Lower leg skin (tissue), 4 donors: Measurements from ENCODE around the gene RPGR. TPM values are rescaled to one million over a fixed set of nuclear protein-coding genes. Genes with fewer than 3 reads are reported as not detected.

Experiments used
- DNase-seq, 2 donors: peaks; one replicate each; pipeline ENCODE4 v3.0.0-alpha.2; 2019; ENCODE audit warnings: low spot score in 2 of 2
- H3K4me3 ChIP-seq: fragments of 200-600 bp; sonication (generic); 2 replicates; pipeline ENCODE4 v1.5.1; 2017; ENCODE audit warnings: mild to moderate bottlenecking, low read depth; ENCODE audit not compliant: poor library complexity, severe bottlenecking
- POLR2A ChIP-seq, 2 donors: fragments of 450-650 bp; IDR thresholded peaks; one replicate each; pipeline ENCODE4 v1.6.1; 2016 to 2017; ENCODE audit warnings: antibody characterized with exemption in 2 of 2, mild to moderate bottlenecking in 1 of 2, moderate library complexity in 1 of 2
- WGBS, 2 donors: methylation state at CpG; one replicate each; pipeline ENCODE4 v1.1.5; 2018; 5-methylcytosine and 5-hydroxymethylcytosine counted together
- intact Hi-C: fragments of 100-400 bp; cut with DNase I; formaldehyde crosslinking; loops from one replicate; pipeline ENCODE4 v1.15.0; 2023; ENCODE audit warnings: low total_unique reads
- total RNA-seq, 4 donors: library from RNA; depleted of rRNA; stranded (reverse); fragments of >200 nt; gene quantifications; one replicate each; pipeline ENCODE4 v1.1.0, GENCODE V29; 2016
- TF ChIP-seq, protein P1 (sequence below), 3 donors: fragments of 450-650 bp; IDR thresholded peaks; one replicate each; pipeline ENCODE4 v1.5.1; 2016; ENCODE audit warnings: antibody characterized with exemption in 3 of 3, mild to moderate bottlenecking in 3 of 3, moderate library complexity in 2 of 3

RPGR gene
- total RNA-seq, 4 donors from 2014 or later = 4.1 to 33.4 (median 19.4) TPM

DNA sequence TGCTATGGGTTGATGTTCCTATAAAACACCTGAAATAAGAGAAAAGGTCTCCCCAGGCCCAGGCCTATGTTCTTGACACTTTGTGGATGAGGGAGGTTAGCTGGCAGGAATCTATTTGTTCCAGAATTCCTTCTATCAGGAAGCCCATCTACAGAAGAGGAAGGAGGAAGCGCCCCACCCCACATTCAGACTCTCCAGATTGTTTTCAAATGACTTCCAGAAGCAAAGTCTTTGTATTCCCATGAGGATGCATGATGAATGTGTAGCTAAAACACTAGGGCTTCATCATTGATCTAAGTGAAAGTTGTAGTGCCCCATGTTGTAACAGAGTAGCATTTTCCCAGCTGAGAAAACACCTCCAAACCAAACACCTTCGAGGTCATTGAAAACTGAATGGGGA is 41.5 kb upstream of the RPGR start:
- 56 to 82% methylated on average over 2 of the region's 2 CpGs for WGBS, 2 donors
- TF ChIP-seq POLR2A (IDR thresholded peaks at IDR 0.05) = no peak
- TF ChIP-seq, protein P1, sequence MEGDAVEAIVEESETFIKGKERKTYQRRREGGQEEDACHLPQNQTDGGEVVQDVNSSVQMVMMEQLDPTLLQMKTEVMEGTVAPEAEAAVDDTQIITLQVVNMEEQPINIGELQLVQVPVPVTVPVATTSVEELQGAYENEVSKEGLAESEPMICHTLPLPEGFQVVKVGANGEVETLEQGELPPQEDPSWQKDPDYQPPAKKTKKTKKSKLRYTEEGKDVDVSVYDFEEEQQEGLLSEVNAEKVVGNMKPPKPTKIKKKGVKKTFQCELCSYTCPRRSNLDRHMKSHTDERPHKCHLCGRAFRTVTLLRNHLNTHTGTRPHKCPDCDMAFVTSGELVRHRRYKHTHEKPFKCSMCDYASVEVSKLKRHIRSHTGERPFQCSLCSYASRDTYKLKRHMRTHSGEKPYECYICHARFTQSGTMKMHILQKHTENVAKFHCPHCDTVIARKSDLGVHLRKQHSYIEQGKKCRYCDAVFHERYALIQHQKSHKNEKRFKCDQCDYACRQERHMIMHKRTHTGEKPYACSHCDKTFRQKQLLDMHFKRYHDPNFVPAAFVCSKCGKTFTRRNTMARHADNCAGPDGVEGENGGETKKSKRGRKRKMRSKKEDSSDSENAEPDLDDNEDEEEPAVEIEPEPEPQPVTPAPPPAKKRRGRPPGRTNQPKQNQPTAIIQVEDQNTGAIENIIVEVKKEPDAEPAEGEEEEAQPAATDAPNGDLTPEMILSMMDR (IDR thresholded peaks at IDR 0.05) = no peak
- H3K4me3 ChIP-seq = no peak overlapping the region
- intact Hi-C loops = no loop called here
- DNase-seq = no peak

DNA sequence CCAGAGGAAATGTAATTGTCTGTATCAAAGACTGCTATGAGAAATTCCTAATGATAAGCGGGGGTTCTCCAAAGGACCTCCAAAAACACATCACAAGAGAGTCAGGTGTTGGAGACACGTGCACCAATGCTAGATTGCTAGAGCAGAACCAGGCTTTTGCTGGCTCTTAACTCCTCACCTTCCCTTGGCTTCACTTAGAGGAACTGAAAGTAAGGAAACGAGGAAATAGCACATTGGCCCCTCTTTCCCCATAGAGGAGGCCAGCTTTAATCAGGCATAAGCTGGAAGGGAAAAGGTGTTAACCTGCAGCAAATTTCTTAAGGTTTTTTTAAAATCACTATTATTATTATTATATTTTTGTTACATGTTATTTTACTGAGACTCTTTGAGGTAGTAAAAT is 38.6 kb upstream of the RPGR start:
- intact Hi-C loops = no loop called here
- 47 to 71% methylated on average over 2 to 3 of the region's 3 CpGs for WGBS, 2 donors
- TF ChIP-seq, protein P1 (IDR thresholded peaks at IDR 0.05) = no peak
- no peak for TF ChIP-seq POLR2A (IDR thresholded peaks at IDR 0.05)
- no peak for DNase-seq
- no peak overlapping the region for H3K4me3 ChIP-seq

DNA sequence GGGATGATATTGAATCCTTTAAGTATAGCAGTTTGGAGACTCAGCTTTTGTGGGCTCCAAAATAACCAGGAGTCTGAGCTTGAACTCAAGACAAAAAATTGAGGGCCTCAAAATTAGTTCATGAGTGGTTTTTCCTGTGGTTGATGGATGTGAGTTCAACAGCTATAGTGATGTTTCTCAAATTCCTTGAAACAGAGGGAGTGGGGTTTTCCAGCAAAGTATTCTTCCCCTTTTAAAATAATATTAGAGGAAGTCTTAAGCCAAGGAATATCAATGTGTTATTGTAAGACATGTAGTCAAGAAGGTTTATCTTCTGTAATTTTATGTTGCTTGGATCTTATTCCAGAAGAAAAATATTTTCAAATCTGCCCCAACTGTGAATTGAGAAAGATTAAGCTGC is 35.7 kb upstream of the RPGR start:
- intact Hi-C loops = no loop called here
- H3K4me3 ChIP-seq = no peak overlapping the region
- DNase-seq = no peak
- no peak for TF ChIP-seq POLR2A (IDR thresholded peaks at IDR 0.05)
- TF ChIP-seq, protein P1 (IDR thresholded peaks at IDR 0.05) = no peak

DNA sequence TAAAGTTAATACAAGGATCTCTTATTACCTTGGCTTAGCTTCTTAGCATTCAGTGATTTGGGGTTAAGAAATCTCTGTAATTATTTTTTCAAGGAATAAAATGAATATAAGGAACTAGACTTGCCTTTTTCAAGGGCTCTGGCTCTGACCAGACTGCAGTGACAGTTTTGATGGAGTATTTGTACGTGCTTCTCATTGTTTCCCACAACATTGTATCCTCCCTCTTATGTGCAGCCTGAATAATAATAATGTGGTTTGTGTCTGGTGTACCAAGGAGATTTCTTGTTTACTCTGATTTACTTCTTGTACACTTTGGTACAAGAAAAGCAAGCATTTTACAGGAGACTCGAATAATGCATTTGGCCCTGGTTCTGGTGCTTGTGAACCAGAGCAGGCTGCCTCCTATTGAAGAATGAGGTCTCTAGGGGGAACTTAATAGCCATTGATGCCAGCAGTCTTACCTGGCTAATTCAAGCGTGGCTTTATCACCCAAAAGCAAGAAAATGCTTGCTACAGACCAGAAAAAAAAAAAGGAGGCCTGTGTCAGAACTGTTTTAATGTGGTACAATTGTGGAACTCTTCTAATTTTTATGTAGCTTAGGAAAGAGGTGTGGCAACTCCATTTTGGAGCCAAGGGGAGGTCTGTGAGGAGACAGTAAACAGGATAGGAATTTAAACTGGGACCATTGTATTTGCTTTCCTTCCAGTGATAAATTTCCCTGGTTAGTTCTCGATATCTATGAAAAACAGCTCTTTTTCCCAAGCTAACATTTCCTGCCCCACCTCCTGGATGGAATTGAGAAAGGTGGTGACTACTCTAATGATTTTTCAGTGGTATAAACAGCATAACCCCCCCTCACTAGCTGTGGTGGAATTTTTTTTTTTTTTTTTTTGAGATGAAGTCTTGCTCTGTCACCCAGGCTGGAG is 30.7 kb upstream of the RPGR start:
- TF ChIP-seq, protein P1 (IDR thresholded peaks at IDR 0.05) = no peak
- no peak for TF ChIP-seq POLR2A (IDR thresholded peaks at IDR 0.05)
- H3K4me3 ChIP-seq = no peak overlapping the region
- 57 to 61% methylated on average over 4 of the region's 4 CpGs for WGBS, 2 donors
- intact Hi-C loops = no loop called here
- DNase-seq = no peak

DNA sequence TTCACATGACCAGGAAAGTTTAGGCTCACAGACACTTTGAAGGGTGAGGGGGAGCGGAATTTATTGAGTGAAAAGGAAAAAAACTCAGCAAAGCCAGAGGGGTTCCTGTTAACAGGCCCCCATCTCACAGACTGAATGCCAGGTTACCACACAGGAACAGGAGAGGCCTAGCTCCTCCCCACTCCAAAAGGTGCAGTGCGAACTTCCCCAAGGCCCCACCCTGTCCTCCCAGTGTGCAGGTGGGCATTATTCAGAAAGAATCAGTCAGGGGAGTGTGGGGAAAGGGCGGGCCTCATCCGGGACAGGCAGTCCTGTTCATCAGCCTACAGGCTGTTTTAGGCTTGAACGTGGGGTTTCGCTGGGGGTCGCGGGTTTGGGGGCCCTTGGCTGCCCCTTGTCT is 29.1 kb upstream of the RPGR start:
- intact Hi-C loops = no loop called here
- no peak overlapping the region for H3K4me3 ChIP-seq
- TF ChIP-seq, protein P1 (IDR thresholded peaks at IDR 0.05) = no peak
- TF ChIP-seq POLR2A (IDR thresholded peaks at IDR 0.05) = no peak
- whole genome bisulfite sequencing, 2 donors = 76 to 82% methylated on average over 8 of the region's 8 CpGs
- no peak for DNase-seq
